Stomach (tissue), 4 donors: ENCODE results near the gene MYL2.
A peak's percentile ranks its signal among the peaks of the same experiment; 100 is the strongest.

Experiments used
- EP300 ChIP-seq: sonication (generic); formaldehyde crosslinking; IDR thresholded peaks from one replicate; pipeline ENCODE4 v1.6.1; 2017; ENCODE audit warnings: antibody characterized with exemption
- POLR2A ChIP-seq, 4 donors: fragments of 450-650 bp; IDR thresholded peaks; one replicate each; pipeline ENCODE4 v1.6.1; 2016; ENCODE audit warnings: antibody characterized with exemption in 4 of 4, control low read depth in 2 of 4, mild to moderate bottlenecking in 1 of 4, moderate library complexity in 1 of 4
- POLR2AphosphoS5 ChIP-seq, 3 donors: sonication (generic); formaldehyde crosslinking; IDR thresholded peaks; one replicate each; pipeline ENCODE4 v1.6.1; 2016; ENCODE audit warnings: antibody characterized with exemption in 3 of 3
- TF ChIP-seq, protein P1 (sequence below), 7 experiments: fragments of 450-650 bp in 4 of 7; fragments of 200-600 bp in 3 of 7; sonication (generic) in 3 of 7; IDR thresholded peaks; one replicate each; pipeline ENCODE4 v1.5.1; 2016 to 2019; ENCODE audit warnings: antibody characterized with exemption in 7 of 7, control low read depth in 2 of 7, mild to moderate bottlenecking in 1 of 7

DNA sequence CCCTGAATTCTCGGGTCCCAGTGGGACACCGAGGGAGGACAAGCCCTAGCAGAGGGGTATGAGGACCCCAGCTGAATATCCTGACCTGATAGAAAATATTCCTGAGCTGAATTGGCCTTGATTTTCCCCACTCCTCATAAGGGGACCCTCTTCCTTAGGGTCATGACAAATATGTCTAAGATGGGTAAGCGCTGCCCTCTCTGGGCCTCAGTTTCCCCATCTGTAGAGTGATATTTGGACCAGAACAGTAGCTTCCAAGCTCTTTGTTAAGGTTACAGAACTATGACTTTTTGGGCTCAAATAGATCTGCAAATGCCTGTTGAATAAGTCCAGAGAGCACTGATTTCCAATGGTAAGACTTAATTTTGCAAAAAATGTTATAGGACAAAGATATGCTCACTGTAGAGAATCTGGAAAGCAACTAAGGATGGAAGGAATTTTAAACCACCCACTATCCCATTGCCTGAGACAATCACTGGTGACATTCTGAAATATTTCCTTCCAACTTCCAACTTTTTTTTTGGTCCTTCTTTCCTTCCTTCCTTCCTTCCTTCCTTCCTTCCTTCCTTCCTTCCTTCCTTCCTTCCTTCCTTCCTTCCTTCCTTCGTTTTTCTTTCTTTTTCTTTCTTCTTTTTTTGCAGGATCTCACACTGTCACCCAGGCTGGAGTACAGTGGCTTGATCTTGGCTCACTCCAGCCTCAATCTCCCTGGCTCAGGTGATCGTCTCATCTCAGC is 32.0 kb downstream of the MYL2 start:
- TF ChIP-seq, protein P1, sequence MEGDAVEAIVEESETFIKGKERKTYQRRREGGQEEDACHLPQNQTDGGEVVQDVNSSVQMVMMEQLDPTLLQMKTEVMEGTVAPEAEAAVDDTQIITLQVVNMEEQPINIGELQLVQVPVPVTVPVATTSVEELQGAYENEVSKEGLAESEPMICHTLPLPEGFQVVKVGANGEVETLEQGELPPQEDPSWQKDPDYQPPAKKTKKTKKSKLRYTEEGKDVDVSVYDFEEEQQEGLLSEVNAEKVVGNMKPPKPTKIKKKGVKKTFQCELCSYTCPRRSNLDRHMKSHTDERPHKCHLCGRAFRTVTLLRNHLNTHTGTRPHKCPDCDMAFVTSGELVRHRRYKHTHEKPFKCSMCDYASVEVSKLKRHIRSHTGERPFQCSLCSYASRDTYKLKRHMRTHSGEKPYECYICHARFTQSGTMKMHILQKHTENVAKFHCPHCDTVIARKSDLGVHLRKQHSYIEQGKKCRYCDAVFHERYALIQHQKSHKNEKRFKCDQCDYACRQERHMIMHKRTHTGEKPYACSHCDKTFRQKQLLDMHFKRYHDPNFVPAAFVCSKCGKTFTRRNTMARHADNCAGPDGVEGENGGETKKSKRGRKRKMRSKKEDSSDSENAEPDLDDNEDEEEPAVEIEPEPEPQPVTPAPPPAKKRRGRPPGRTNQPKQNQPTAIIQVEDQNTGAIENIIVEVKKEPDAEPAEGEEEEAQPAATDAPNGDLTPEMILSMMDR (IDR thresholded peaks at IDR 0.05) = peak in 1 of 7 experiments; percentile 3
- no peak for TF ChIP-seq EP300
- no peak for TF ChIP-seq POLR2AphosphoS5 (IDR thresholded peaks at IDR 0.05)
- TF ChIP-seq POLR2A (IDR thresholded peaks at IDR 0.05) = no peak
